HG02943 (cell line): ENCODE measurements around the gene TRIM21.
"Not testable (repeated sequence)": the region's sequence is repeated elsewhere in the genome, so short reads cannot be mapped to it uniquely, and the experiment has no call there.

Experiments used
- ATAC-seq: cut with Tn5 transposase; IDR thresholded peaks from one replicate; pipeline ENCODE4 v1.9.1; 2021; ENCODE audit warnings: mild to moderate bottlenecking, low read depth, moderate library complexity; ENCODE audit not compliant: unreplicated experiment

The TRIM21 gene

GRCh38 chr11:4393209-4393857 is at the start of gene TRIM21:
TSS of gene TRIM21 (minus strand) at chr11:4393702. CDS start at chr11:4390409, 3,293 bp downstream.
- peak; percentile 99 for ATAC-seq

DNA sequence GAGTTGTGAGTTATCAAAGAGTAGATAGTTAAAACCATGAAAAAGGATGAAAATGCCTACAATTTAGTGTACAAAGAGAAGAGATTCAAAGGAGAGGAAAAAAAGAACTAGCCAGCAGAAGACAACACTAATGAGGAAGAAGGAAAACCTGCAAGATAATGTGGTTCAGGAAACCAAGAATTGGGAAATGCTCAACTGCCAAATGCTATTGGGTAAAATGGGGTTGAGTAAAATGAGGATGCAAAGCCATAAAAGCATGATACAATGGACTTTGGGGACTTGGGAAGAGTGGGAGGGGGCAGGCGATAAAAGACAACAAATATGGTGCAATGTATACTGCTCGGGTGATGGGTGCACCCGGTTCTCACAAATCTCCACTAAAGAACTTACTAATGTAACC is 48.0 kb upstream of the TRIM21 start:
- no peak for ATAC-seq

DNA sequence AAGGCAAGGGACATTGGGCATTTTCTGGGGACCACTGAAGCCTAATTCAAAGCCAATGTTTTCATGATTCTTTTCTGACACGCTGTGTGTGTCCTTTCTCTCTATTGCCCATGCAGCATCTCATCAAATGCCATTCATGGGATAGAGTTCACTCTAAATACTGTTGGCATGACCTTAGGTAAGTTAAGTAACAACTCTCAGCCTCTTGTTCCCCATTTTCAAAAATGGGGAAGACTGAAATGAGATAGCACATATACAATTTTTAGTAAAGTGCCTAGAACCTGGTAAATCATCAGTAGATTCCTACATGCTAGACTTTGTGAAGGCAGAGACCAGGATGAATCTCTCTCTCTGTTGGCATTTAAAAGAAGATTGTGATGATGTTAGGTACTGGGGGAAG is 42.9 kb upstream of the TRIM21 start:
- ATAC-seq = no peak

DNA sequence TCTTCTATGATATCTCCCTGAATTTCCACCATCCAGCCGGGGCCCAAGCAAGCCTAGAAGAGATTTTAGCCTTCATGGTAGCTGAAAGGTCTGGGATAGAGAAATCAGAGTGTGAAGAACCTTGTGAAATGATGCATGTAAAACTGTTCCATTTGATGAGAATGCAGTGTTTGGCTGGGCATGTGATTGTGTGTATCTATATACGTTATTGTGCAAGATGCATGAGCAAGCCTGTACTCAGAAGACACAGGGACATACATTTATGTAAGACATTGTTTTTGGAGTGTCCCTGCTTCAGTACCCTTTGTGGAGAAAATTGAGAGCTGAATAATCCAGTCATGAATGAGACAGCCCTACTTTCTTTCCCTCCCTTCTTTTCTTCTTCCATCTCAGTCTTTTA is 40.4 kb upstream of the TRIM21 start:
- ATAC-seq = no peak

- no peak for ATAC-seq
Measured at GRCh38 chr11:4430051-4430450, 36.5 kb upstream of the TRIM21 start.

DNA sequence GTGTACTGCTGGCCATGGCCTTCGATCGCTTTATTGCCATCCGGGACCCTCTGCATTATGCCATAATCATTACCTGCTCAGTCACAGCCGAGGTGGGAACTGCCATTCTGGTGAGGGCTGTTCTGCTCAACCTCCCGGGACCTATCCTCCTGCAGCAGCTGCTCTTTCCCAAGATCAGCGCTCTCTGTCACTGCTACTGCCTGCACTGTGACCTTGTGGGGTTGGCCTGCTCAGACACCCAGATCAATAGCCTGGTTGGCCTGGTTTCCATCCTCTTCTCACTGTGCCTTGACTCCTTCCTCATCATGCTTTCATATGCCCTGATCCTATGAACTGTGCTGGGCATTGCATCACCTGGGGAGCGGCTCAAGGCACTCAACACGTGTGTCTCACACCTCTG is 24.9 kb upstream of the TRIM21 start:
- no peak for ATAC-seq

GRCh38 chr11:4416816-4417215 is 23.3 kb upstream of the TRIM21 start:
- no peak for ATAC-seq

GRCh38 chr11:4416306-4416705 is 22.8 kb upstream of the TRIM21 start:
- ATAC-seq = no peak

GRCh38 chr11:4406206-4406605 is 12.7 kb upstream of the TRIM21 start:
- not testable (repeated sequence) for ATAC-seq

GRCh38 chr11:4393858-4394223 is 339 bp upstream of the TRIM21 start:
- ATAC-seq = peak; percentile 15

DNA sequence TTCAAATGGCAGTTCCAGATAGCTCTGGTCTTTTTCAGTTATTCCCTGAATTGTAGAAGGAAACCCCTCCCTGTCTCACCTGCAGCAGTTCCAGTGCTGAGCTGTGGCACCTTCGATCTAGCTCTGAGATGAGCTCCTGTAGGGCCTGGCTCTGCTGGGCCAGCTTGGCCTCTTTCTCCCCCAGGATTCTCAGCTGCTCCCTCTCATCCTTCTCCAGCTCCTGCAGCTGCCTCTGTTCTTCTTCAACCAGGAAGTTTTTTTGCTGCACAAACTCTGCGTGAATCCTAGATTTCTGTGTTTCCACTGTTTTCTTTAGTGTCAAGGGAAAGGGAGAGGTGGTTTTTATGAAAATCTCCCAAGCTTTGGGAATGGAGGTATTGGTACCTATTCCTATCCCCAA is 5.3 kb downstream of the TRIM21 start:
- ATAC-seq = no peak

DNA sequence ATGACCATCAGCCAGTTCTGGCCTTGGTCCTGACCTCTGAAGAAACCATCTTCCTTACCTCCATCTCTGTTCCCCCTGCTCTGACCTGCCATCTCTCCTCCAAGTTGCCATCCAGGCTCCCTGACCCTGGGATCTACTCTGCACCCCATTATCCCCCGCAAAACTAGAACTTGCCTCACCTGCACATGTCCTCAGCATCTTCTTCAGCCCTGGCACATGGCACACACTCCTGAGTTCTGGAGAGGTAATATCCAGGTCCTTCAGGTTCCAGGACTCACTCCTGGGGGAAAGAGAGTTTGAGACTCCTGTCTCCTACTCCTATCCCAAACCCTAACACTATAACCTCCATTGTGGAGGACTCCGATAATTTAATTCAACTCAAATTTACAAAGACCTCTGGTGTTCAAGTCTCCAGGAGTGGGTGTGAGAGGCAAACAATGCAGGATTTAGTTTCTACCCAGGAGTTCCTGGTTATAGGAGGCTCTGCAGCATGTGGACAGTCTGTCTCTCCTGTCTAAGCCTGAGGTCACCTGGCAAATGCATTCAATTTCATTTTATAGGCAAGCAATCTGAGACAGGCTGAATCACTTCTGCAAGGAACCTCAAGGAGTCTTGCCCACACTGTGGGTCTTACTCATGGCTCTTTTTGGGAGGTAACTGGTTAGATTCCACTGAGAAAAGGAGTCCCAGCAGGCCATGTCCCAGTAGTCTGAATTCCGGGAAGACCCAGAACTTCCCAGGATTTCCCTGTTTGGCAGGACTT is 7.3 kb downstream of the TRIM21 start:
- no peak for ATAC-seq

- no peak for ATAC-seq
Measured at GRCh38 chr11:4381901-4382300, 11.6 kb downstream of the TRIM21 start.

DNA sequence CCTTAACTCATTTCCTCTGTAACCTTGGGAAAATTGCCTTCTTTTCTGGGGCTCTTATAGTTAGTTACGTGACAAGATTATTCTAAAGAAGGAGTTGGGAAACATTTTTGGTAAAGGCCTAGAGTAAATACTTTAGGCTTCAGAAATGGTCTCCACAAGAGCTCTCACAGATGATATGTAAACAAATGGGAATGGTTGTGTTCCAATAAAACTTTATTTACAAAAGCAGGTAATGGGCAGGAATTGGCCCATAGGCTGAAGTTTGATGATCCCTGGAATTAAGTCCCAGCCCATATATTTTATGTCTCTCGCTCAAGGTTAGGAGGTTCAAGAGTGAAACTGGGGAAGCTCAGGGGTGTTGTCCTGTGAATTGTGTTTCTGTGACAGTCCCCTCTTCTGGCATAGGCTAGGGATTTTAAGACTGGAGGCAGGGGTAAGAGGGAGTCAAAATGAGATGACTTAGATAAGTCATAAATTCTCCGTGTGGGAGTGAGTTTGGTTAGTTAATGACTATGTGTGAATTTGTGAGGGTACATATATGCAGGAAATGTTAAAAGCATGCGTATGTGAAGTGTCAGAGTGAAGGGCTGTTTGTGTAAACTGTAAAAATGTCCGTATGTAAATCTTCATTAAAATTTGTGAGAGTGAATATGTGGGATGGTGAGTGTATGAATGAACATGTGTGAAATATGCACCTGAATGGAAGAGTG is 17.9 kb downstream of the TRIM21 start:
- ATAC-seq = no peak

DNA sequence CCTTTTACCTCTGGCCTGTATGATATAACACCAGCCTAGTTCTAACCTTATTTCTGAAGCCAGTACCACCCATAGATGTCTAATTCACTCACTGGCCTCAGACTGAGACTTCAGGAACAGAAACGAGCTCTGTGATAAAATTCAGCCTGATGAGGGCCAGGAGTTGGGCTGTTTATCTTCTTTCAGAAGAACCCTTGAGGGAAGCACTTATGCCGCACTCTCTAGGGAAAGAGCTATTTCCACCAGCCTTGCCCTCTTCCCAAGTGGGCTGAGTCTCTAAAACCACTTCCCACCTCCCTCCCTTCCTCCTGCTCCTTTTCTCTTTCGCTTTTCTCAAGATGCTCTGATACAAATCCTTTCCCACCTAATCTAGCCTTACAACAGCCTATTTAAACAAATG is 23.3 kb downstream of the TRIM21 start:
- no peak for ATAC-seq

DNA sequence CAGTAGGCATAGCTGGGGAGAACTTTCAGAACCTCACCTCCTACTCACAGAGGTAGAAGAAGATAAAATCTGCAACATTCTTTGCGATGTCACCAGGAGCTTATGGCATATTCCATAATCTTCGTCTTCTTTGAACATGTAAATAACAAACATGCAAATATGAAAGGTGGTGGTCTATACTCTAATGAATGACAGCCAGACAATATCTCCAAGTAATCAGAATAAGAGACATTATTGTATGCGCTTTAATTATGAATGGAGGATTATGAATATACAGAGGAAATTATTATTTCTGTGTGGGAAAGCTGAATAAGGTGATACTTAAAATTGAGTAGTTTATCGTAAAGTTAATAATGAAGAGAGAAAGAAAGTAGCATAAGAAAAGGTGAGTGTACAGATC is 25.2 kb downstream of the TRIM21 start, which contains the start of gene OR52B4:
OR52B4 (minus strand) TSS at position 101 of the 400 bp plus-strand sequence; CDS start at position 10, 91 bp downstream.
- no peak for ATAC-seq

DNA sequence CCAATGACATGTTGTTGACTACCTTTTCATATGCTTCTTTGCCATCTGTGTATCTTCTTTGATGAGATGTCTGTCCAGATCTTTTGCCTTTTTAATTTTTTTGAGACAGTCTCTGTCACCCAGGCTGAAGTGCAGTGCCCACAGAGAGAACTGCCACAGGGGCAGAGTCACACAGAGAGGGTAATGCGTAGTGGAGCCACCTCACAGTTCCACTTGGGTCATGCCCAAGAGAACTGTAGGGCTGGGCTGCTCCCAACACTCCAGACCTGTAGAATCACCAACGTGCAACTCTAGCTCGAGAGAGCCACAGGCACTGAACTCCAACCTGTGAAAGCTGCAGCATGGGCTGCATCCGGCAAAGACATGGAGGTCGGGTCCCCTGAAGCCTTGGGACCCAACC is 45.4 kb downstream of the TRIM21 start:
- ATAC-seq = not testable (repeated sequence)

GRCh38 chr11:4345366-4345765 is 48.1 kb downstream of the TRIM21 start:
- ATAC-seq = not testable (repeated sequence)
